SK-N-SH treated with all-trans-retinoic acid at 6 μM for 48 hours (cell line): ENCODE results near the gene FAM120AOS.

Experiments used
- ATAC-seq: fragments of 200-7000 bp; cut with Tn5 transposase; 3 replicates; pipeline ENCODE4 v1.9.1; 2020; ENCODE audit warnings: mild to moderate bottlenecking, moderate library complexity
- BACH2 ChIP-seq: fragments of 250-450 bp; sonication (Bioruptor Pico); IDR thresholded peaks from 2 replicates; pipeline ENCODE4 v1.9.0; 2021; ENCODE audit warnings: mild to moderate bottlenecking, borderline replicate concordance
- CREB5 ChIP-seq: fragments of 250-450 bp; sonication (Bioruptor Pico); IDR thresholded peaks from 2 replicates; pipeline ENCODE4 v1.5.1; 2020; ENCODE audit warnings: low read depth, mild to moderate bottlenecking, moderate library complexity
- CSDC2 ChIP-seq: fragments of 250-450 bp; sonication (Bioruptor Pico); IDR thresholded peaks from 2 replicates; pipeline ENCODE4 v1.5.0; 2020; ENCODE audit warnings: mild to moderate bottlenecking, moderate library complexity
- CSRNP3 ChIP-seq: fragments of 250-450 bp; sonication (Bioruptor Pico); IDR thresholded peaks from 2 replicates; pipeline ENCODE4 v1.5.1; 2021; ENCODE audit warnings: mild to moderate bottlenecking, moderate library complexity
- ESRRG ChIP-seq: fragments of 250-450 bp; sonication (Bioruptor Pico); IDR thresholded peaks from 2 replicates; pipeline ENCODE4 v1.6.1; 2021; ENCODE audit warnings: mild to moderate bottlenecking
- GLIS3 ChIP-seq: fragments of 250-450 bp; sonication (Bioruptor Pico); IDR thresholded peaks from 2 replicates; pipeline ENCODE4 v1.5.0; 2020; ENCODE audit warnings: mild to moderate bottlenecking, moderate library complexity
- ISL1 ChIP-seq: fragments of 250-450 bp; sonication (Bioruptor Pico); IDR thresholded peaks from 2 replicates; pipeline ENCODE4 v2.1.2; 2022; ENCODE audit warnings: mild to moderate bottlenecking, moderate library complexity
- OSR1 ChIP-seq: fragments of 250-450 bp; sonication (Bioruptor Pico); IDR thresholded peaks from 2 replicates; pipeline ENCODE4 v1.8.0; 2022; ENCODE audit warnings: moderate library complexity, mild to moderate bottlenecking, inconsistent platforms
- POU6F1 ChIP-seq: fragments of 250-450 bp; sonication (Bioruptor Pico); IDR thresholded peaks from 2 replicates; pipeline ENCODE4 v1.8.0; 2021; ENCODE audit warnings: low read depth, mild to moderate bottlenecking, moderate library complexity, borderline replicate concordance
- PPARA ChIP-seq: fragments of 250-450 bp; sonication (Bioruptor Pico); IDR thresholded peaks from 2 replicates; pipeline ENCODE4 v1.5.0; 2020; ENCODE audit warnings: mild to moderate bottlenecking, borderline replicate concordance
- RARB ChIP-seq: fragments of 250-450 bp; sonication (Bioruptor Pico); IDR thresholded peaks from 2 replicates; pipeline ENCODE4 v1.8.0; 2021; ENCODE audit warnings: mild to moderate bottlenecking, moderate library complexity
- SNAI2 ChIP-seq: fragments of 250-450 bp; sonication (Bioruptor Pico); IDR thresholded peaks from 2 replicates; pipeline ENCODE4 v1.5.0; 2020; ENCODE audit warnings: mild to moderate bottlenecking, moderate library complexity
- TCF4 ChIP-seq: fragments of 250-450 bp; sonication (Bioruptor Pico); IDR thresholded peaks from 2 replicates; pipeline ENCODE4 v1.8.0; 2021; ENCODE audit warnings: mild to moderate bottlenecking, moderate library complexity, borderline replicate concordance
- TOX ChIP-seq: fragments of 250-450 bp; sonication (Bioruptor Pico); IDR thresholded peaks from 2 replicates; pipeline ENCODE4 v1.8.0; 2021; ENCODE audit warnings: mild to moderate bottlenecking, moderate library complexity, borderline replicate concordance
- TSHZ2 ChIP-seq: fragments of 250-450 bp; sonication (Bioruptor Pico); IDR thresholded peaks from 2 replicates; pipeline ENCODE4 v1.5.0; 2020; ENCODE audit warnings: mild to moderate bottlenecking, moderate library complexity
- ZC3H10 ChIP-seq: fragments of 250-450 bp; sonication (Bioruptor Pico); IDR thresholded peaks from 2 replicates; pipeline ENCODE4 v1.5.1; 2021; ENCODE audit warnings: mild to moderate bottlenecking, moderate library complexity
- ZFP3 ChIP-seq: fragments of 250-450 bp; sonication (Bioruptor Pico); IDR thresholded peaks from 2 replicates; pipeline ENCODE4 v1.5.0; 2020; ENCODE audit warnings: mild to moderate bottlenecking, moderate library complexity
- ZFP30 ChIP-seq: fragments of 450-650 bp; formaldehyde crosslinking; IDR thresholded peaks from 2 replicates; pipeline ENCODE4 v1.5.0; 2022; ENCODE audit warnings: mild to moderate bottlenecking, moderate library complexity
- ZNF565 ChIP-seq: fragments of 450-650 bp; formaldehyde crosslinking; conservative IDR thresholded peaks from 2 replicates; pipeline ENCODE4 v1.5.0; 2020; ENCODE audit warnings: low read depth, mild to moderate bottlenecking, moderate library complexity
- ZNF70 ChIP-seq: fragments of 450-650 bp; formaldehyde crosslinking; IDR thresholded peaks from 2 replicates; pipeline ENCODE4 v1.5.0; 2020; ENCODE audit warnings: mild to moderate bottlenecking, moderate library complexity

Gene FAM120AOS

GRCh38 chr9:93436218-93436617 is 17.2 kb downstream of the FAM120AOS start (continued):
- TF ChIP-seq TOX (CRISPR knock-in tag) (no peak), SNAI2 (CRISPR knock-in tag) (no peak)

GRCh38 chr9:93435386-93435785 is 18.0 kb downstream of the FAM120AOS start:
- TF ChIP-seq ISL1 (CRISPR knock-in tag) (no peak), ZFP3 (CRISPR knock-in tag) (no peak), ESRRG (CRISPR knock-in tag) (no peak)
- ATAC-seq = no peak

GRCh38 chr9:93434056-93434455 is 19.3 kb downstream of the FAM120AOS start:
- ATAC-seq = no peak
- TF ChIP-seq ZNF70 (no peak), ZNF565 (CRISPR knock-in tag) (no peak), POU6F1 (CRISPR knock-in tag) (no peak), BACH2 (CRISPR knock-in tag) (no peak), GLIS3 (CRISPR knock-in tag) (no peak), PPARA (CRISPR knock-in tag) (no peak), TSHZ2 (CRISPR knock-in tag) (no peak), ZFP3 (CRISPR knock-in tag) (no peak), SNAI2 (CRISPR knock-in tag) (no peak), CREB5 (CRISPR knock-in tag) (no peak), ESRRG (CRISPR knock-in tag) (no peak), TOX (CRISPR knock-in tag) (no peak)

GRCh38 chr9:93432964-93433363 is 20.4 kb downstream of the FAM120AOS start:
- TF ChIP-seq CSDC2 (no peak), RARB (CRISPR knock-in tag) (no peak), GLIS3 (CRISPR knock-in tag) (no peak), TCF4 (CRISPR knock-in tag) (no peak), CSRNP3 (CRISPR knock-in tag) (no peak), CREB5 (CRISPR knock-in tag) (no peak), ZNF565 (CRISPR knock-in tag) (no peak), ESRRG (CRISPR knock-in tag) (no peak), ZFP30 (CRISPR knock-in tag) (no peak), POU6F1 (CRISPR knock-in tag) (no peak), ZNF70 (no peak), ZC3H10 (CRISPR knock-in tag) (no peak), TOX (CRISPR knock-in tag) (no peak), ISL1 (CRISPR knock-in tag) (no peak), OSR1 (CRISPR knock-in tag) (no peak)
- no peak for ATAC-seq
